HuH-7.5 (cell line): ENCODE results near the gene PCDHA1.
"Not testable (repeated sequence)": the region's sequence is repeated elsewhere in the genome, so short reads cannot be mapped to it uniquely, and the experiment has no call there.

Experiments used
- DNase-seq: peaks from one replicate; pipeline ENCODE4 v3.0.0; 2011; ENCODE audit warnings: low spot score

The PCDHA1 gene

DNA sequence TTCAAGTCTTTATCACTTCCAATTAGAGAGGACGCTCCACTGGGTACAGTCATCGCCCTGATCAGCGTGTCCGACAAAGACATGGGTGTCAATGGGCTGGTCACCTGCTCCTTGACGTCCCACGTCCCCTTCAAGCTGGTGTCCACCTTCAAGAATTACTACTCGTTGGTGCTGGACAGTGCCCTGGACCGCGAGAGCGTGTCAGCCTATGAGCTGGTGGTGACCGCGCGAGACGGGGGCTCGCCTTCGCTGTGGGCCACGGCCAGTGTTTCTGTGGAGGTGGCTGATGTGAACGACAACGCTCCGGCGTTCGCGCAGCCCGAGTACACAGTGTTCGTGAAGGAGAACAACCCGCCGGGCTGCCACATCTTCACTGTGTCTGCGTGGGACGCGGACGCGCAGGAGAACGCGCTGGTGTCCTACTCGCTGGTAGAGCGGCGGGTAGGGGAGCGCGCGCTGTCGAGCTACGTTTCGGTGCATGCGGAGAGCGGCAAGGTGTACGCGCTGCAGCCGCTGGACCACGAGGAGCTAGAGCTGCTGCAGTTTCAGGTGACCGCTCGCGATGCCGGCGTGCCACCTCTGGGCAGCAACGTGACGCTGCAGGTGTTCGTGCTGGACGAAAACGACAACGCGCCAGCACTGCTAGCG lies 22.4 kb downstream of the PCDHA1 start:
- not testable (repeated sequence) for DNase-seq

DNA sequence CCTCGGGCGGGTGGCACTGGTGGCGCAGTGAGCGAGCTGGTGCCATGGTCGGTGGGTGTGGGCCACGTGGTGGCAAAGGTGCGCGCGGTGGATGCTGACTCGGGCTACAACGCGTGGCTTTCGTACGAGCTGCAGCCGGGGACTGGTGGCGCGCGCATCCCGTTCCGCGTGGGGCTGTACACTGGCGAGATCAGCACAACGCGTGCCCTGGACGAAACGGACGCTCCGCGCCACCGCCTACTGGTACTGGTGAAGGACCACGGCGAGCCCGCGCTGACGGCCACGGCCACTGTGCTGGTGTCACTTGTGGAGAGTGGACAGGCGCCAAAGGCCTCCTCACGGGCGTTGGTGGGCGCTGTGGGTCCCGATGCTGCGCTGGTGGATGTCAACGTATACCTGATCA lies 22.9 kb downstream of the PCDHA1 start:
- no peak for DNase-seq

DNA sequence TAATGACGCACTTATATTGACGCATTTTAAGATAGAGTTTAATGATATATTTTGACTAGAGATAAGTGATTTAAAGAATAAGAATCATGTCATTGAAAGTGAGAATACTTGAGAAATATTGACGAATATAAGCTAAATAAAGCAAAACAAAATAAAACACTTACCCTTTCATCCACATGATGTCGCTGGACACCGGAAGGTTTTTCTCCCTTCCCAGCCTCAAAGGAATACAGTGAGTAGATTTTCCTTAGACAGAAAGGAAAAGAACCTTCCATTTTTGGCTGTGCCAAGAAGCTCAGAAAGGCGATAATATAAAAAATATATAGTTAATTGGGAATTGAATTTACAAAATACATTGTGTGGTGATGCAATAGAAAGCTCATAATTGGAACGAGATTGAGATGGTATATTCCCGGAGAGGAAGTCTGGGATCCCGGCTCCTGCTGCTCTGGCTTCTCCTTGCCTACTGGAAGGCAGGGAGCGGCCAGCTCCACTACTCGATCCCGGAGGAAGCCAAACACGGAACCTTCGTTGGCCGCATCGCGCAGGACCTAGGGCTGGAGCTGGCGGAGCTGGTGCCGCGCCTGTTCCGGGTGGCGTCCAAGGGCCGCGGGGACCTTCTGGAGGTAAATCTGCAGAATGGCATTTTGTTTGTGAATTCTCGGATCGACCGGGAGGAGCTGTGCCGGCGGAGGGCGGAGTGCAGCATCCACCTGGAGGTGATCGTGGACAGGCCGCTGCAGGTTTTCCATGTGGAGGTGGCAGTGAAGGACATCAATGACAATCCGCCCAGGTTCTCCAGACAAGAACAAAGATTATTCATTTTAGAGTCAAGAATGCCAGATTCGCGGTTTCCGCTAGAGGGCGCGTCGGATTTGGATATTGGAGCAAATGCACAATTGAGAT lies 35.7 kb downstream of the PCDHA1 start, which contains the start of gene PCDHA5:
Gene PCDHA5 (plus strand): TSS at position 239 of the 906 bp plus-strand sequence.
- peak; percentile 46 for DNase-seq

DNA sequence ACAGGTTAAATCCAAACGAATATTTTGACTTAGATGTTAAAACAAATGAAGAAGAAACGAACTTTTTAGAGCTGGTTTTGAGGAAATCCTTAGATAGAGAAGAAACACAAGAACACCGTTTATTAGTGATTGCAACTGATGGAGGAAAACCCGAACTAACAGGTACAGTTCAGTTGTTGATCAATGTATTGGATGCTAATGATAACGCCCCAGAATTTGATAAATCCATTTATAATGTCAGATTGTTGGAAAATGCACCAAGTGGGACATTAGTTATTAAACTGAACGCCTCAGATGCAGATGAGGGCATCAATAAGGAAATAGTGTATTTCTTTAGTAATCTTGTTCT lies 36.3 kb downstream of the PCDHA1 start:
- DNase-seq: no peak

DNA sequence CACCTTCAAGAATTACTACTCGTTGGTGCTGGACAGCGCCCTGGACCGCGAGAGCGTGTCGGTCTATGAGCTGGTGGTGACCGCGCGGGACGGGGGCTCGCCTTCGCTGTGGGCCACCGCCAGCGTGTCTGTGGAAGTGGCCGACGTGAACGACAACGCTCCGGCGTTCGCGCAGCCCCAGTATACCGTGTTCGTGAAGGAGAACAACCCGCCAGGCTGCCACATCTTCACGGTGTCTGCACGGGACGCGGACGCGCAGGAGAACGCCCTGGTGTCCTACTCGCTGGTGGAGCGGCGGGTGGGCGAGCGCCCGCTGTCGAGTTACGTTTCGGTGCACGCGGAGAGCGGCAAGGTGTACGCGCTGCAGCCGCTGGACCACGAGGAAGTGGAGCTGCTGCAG lies 37.0 kb downstream of the PCDHA1 start:
- DNase-seq: not testable (repeated sequence)

DNA sequence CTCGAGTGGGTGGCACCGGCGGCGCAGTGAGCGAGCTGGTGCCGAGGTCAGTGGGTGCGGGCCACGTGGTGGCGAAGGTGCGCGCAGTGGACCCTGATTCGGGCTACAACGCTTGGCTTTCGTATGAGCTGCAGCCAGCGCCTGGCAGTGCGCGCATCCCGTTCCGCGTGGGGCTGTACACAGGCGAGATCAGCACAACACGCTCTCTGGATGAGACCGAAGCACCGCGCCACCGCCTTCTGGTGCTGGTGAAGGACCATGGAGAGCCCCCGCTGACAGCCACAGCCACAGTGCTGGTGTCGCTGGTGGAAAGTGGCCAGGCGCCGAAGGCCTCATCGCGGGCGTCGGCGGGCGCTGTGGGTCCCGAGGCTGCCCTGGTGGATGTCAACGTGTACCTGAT lies 37.5 kb downstream of the PCDHA1 start:
- no peak for DNase-seq

DNA sequence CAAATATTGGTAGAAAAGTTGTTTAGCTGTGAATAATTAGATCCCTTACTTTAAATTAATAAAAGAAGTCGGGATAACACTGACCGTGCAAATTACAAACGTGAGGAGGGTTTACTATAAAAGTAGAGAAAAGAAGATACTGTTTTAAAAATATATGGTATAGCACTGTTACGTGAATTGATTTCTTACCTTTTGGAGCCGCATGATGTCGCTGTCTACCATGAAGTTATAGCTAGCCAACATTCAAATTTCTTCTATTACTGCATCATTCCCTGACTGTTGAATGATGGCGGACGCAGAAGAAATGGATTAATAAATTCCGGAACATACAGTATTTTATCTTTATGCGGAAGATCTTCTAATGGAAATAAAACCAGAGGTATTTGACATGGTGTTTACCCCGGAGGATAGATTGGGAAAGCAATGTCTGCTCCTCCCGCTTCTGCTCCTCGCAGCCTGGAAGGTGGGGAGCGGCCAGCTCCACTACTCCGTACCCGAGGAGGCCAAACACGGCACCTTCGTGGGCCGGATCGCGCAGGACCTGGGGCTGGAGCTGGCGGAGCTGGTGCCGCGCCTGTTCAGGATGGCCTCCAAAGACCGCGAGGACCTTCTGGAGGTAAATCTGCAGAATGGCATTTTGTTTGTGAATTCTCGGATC lies 41.9 kb downstream of the PCDHA1 start, which contains the start of gene PCDHA6:
Gene PCDHA6 (plus strand): TSS at position 257 of the 658 bp plus-strand sequence. CDS start 132 bp downstream, at position 389.
- DNase-seq: no peak

DNA sequence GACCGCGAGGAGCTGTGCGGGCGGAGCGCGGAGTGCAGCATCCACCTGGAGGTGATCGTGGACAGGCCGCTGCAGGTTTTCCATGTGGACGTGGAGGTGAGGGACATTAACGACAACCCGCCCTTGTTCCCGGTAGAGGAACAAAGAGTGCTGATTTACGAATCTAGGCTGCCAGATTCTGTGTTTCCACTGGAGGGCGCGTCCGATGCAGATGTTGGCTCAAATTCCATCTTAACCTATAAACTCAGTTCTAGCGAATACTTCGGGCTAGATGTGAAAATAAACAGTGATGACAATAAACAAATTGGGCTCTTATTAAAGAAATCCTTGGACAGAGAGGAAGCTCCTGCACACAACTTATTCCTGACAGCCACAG lies 42.4 kb downstream of the PCDHA1 start:
- no peak for DNase-seq

DNA sequence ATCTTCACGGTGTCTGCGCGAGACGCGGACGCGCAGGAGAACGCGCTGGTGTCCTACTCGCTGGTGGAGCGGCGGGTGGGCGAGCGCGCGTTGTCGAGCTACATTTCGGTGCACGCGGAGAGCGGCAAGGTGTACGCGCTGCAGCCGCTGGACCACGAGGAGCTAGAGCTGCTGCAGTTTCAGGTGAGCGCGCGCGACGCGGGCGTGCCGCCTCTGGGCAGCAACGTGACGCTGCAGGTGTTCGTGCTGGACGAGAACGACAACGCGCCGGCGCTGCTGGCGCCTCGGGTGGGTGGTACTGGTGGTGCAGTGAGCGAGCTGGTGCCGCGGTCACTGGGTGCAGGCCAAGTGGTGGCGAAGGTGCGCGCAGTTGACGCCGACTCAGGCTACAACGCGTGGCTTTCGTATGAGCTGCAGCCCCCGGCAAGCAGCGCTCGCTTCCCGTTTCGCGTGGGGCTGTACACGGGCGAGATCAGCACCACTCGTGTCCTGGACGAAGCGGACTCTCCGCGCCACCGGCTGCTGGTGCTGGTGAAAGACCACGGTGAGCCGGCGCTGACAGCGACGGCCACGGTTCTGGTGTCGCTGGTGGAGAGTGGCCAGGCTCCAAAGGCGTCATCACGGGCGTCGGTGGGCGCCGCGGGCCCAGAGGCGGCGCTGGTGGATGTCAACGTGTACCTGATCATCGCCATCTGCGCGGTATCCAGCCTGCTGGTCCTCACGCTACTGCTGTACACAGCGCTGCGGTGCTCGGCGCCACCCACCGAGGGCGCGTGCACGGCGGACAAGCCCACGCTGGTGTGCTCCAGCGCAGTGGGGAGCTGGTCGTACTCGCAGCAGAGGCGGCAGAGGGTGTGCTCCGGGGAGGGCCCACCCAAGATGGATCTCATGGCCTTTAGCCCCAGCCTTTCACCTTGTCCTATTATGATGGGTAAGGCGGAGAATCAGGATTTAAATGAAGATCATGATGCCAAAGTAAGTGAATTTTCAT lies 43.9 kb downstream of the PCDHA1 start:
- not testable (repeated sequence) for DNase-seq

DNA sequence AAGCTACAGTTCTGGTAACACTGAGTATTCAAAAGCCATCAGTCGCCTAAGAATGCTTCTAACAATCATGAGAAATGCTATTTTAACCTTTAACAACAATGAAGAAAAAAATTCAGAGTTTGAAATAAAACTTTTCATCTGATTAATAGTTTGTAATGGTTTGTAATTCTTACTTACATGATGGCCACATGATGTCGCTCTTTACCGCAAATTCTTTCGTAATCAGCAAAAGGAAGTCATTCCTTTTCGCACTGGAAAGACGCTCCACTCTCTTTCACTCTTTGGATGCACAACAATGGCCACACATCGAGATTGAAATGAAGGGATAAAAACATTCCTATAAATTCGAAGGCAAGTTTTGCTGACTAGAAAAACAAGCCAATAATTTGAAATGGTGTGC lies 48.1 kb downstream of the PCDHA1 start, which contains the start of gene PCDHA7:
Gene PCDHA7 (plus strand): TSS at position 277 of the 400 bp plus-strand sequence. CDS start 115 bp downstream, at position 392.
- no peak for DNase-seq

DNA sequence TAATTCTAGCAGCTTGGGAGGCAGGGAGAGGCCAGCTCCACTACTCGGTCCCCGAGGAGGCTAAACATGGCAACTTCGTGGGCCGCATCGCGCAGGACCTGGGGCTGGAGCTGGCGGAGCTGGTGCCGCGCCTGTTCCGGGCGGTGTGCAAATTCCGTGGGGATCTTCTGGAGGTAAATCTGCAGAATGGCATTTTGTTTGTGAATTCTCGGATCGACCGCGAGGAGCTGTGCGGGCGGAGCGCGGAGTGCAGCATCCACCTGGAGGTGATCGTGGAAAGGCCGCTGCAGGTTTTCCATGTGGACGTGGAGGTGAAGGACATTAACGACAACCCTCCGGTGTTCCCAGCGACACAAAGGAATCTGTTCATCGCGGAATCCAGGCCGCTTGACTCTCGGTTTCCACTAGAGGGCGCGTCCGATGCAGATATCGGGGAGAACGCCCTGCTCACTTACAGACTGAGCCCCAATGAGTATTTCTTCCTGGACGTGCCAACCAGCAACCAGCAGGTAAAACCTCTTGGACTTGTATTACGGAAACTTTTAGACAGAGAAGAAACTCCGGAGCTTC lies 48.6 kb downstream of the PCDHA1 start:
- DNase-seq: not testable (repeated sequence)

DNA sequence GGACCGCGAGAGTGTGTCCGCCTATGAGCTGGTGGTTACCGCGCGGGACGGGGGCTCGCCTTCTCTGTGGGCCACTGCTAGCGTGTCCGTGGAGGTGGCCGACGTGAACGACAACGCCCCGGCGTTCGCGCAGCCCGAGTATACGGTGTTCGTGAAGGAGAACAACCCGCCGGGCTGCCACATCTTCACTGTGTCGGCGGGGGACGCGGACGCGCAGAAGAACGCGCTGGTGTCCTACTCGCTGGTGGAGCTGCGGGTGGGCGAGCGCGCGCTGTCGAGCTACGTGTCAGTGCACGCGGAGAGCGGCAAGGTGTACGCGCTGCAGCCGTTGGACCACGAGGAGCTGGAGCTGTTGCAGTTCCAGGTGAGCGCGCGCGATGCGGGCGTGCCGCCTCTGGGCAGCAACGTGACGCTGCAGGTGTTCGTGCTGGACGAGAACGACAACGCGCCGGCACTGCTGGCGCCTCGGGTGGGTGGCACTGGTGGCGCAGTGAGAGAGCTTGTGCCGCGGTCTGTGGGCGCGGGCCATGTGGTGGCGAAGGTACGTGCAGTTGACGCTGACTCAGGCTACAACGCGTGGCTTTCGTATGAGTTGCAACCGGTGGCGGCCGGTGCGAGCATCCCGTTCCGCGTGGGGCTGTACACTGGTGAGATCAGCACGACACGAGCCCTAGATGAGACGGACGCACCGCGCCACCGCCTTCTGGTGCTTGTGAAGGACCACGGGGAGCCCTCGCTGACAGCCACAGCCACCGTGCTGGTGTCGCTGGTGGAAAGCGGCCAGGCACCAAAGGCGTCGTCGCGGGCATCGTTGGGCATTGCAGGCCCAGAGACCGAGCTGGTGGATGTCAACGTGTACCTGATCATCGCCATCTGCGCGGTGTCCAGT lies 49.9 kb downstream of the PCDHA1 start:
- DNase-seq: no peak

DNA sequence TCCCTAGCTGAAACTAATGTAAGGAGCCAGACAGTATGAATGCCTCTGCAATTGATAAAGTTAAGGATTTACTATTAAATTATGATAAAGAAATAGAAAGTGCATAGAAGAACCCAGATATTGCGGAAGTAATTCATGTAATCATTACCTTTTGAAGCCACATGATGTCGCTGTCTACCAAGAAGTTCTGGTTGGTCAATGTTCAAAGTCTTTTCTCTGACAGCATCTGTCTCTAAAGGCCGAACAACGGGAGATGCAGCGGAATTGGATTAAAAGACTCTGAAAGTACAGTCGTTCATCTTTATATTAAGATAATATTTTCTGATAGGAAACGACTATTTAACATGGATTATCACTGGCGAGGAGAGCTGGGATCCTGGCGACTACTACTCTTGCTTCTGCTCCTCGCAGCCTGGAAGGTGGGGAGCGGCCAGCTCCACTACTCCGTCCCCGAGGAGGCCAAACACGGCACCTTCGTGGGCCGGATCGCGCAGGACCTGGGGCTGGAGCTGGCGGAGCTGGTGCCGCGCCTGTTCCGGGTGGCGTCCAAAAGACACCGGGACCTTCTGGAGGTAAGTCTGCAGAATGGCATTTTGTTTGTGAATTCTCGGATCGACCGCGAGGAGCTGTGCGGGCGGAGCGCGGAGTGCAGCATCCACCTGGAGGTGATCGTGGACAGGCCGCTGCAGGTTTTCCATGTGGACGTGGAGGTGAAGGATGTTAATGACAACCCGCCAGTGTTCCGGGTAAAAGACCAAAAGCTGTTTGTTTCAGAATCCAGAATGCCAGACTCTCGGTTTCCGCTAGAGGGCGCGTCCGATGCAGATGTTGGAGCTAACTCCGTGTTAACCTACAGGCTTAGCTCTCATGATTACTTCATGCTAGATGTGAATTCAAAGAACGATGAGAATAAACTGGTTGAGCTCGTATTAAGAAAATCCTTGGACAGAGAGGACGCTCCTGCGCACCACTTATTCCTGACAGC lies 55.3 kb downstream of the PCDHA1 start, which contains the start of gene PCDHA8:
Gene PCDHA8 (plus strand): TSS at position 210 of the 985 bp plus-strand sequence. CDS start 135 bp downstream, at position 345.
- DNase-seq: peak; percentile 81

DNA sequence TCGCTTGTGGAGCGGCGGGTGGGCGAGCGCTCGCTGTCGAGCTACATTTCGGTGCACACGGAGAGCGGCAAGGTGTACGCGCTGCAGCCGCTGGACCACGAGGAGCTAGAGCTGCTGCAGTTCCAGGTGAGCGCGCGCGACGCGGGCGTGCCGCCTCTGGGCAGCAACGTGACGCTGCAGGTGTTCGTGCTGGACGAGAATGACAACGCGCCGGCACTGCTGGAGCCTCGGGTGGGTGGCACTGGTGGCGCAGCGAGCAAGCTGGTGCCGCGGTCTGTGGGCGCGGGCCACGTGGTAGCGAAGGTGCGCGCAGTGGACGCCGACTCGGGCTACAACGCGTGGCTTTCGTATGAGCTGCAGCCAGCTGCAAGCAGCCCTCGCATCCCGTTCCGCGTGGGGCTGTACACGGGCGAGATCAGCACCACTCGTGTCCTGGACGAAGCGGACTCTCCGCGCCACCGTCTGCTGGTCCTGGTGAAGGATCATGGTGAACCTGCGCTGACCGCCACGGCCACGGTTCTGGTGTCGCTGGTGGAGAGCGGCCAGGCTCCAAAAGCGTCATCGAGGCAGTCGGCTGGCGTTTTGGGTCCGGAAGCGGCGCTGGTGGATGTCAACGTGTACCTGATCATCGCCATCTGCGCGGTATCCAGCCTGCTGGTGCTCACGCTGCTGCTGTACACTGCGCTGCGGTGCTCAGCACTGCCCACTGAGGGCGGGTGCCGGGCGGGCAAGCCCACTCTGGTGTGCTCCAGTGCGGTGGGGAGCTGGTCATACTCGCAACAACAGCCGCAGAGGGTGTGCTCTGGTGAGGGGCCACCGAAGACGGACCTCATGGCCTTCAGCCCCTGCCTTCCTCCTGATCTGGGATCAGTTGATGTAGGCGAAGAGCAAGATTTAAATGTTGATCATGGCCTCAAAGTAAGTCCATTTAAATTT lies 57.1 kb downstream of the PCDHA1 start:
- DNase-seq: no peak

DNA sequence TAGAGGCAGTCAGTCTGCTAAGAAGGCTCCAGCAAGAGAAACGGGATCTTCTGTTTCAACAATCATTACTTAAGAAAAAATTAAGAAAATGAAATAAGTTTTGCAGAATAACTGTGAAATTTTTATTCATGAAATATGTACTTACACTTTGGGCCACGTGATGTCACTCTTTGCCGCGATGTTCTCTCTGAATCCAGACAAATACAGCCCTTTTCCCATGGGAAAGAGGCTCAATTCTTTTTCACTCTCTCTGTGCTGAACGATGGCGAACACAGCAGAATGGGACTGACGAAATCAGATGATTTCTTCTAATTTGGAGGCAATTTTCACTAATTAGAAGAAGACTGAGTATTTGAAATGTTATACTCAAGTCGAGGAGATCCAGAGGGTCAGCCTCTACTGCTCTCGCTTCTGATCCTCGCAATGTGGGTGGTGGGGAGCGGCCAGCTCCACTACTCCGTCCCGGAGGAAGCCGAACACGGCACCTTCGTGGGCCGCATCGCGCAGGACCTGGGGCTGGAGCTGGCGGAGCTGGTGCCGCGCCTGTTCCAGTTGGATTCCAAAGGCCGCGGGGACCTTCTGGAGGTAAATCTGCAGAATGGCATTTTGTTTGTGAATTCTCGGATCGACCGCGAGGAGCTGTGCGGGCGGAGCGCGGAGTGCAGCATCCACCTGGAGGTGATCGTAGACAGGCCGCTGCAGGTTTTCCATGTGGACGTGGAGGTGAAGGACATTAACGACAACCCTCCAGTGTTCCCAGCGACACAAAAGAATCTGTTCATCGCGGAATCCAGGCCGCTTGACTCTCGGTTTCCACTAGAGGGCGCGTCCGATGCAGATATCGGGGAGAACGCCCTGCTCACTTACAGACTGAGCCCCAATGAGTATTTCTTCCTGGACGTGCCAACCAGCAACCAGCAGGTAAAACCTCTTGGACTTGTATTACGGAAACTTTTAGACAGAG lies 62.5 kb downstream of the PCDHA1 start, which contains the start of gene PCDHA9:
Gene PCDHA9 (plus strand): TSS at position 244 of the 964 bp plus-strand sequence. CDS start 114 bp downstream, at position 358.
- DNase-seq: not testable (repeated sequence)
